HepG2 (cell line): ENCODE data around the gene THADA. TPM values are rescaled to one million over a fixed set of nuclear protein-coding genes. Genes with fewer than 3 reads are reported as not detected.

Experiments
- ATAC-seq: fragments of 200-7000 bp; cut with Tn5 transposase; 3 replicates; pipeline ENCODE4 v1.9.1; 2020; ENCODE audit warnings: mild to moderate bottlenecking, moderate library complexity
- BruUV-seq: library from RNA; stranded (reverse); fragments of 400-500 nt; replicated peaks from 2 replicates; lab custom pipeline; 2021; lab: Mats Ljungman, UMichigan
- CTCF ChIA-PET: fragments of 300-600 bp; formaldehyde crosslinking; extraction: SDS; loops from one replicate; lab custom pipeline; 2021; ENCODE audit warnings: low total read pairs, inconsistent platforms, low intra/inter-chr PET ratio; lab: Yijun Ruan, JAX
- POLR2A ChIA-PET: fragments of 350-600 bp; sonication (Branson Sonifier 250); formaldehyde crosslinking; loops from one replicate; lab custom pipeline; 2020; ENCODE audit warnings: antibody characterized with exemption, inconsistent platforms; lab: Yijun Ruan, JAX
- DNase-seq: peaks from one replicate; pipeline ENCODE4 v3.0.0-alpha.2; 2015; ENCODE audit warnings: low spot score
- FAIRE-seq: peaks from 3 replicates; lab custom pipeline; 2011; peaks lifted over from hg19 to GRCh38; lab: Jason Lieb, UNC
- H2AFZ ChIP-seq: one replicate; pipeline ENCODE4 v1.6.1; 2011; ENCODE audit warnings: low read length, inconsistent platforms
- H3K27ac ChIP-seq: fragments of 300-600 bp; 3 replicates; pipeline ENCODE4 v1.8.0; 2011; ENCODE audit warnings: mixed run types, mild to moderate bottlenecking, mixed read lengths, low read length, inconsistent platforms; ENCODE audit not compliant: insufficient read depth; ENCODE audit errors: extremely low read length
- H3K27me3 ChIP-seq, 2 experiments: fragments of 200-600 bp in 1 of 2; 2 replicates in 1 of 2; 3 replicates in 1 of 2; pipeline versions ENCODE4 v1.6.0 to v1.8.0; 2011; ENCODE audit warnings: low read length in 2 of 2, mild to moderate bottlenecking in 2 of 2, moderate library complexity in 2 of 2, inconsistent platforms in 1 of 2; ENCODE audit not compliant: insufficient read depth in 2 of 2, control insufficient read depth in 1 of 2
- H3K36me3 ChIP-seq, 2 experiments: fragments of 200-600 bp in 1 of 2; replicated peaks in 1 of 2; 2 replicates in 1 of 2; 3 replicates in 1 of 2; pipeline versions ENCODE4 v1.5.1 to v1.8.0; 2011; ENCODE audit warnings: low read length in 2 of 2, inconsistent platforms in 1 of 2; ENCODE audit not compliant: insufficient read depth in 2 of 2, control insufficient read depth in 1 of 2
- H3K4me1 ChIP-seq: 2 replicates; pipeline ENCODE4 v1.5.1; 2012; ENCODE audit warnings: low read length, inconsistent platforms; ENCODE audit not compliant: insufficient read depth
- H3K4me2 ChIP-seq: 2 replicates; pipeline ENCODE4 v1.6.0; 2011; ENCODE audit warnings: low read depth, low read length, inconsistent platforms
- H3K4me3 ChIP-seq, 3 experiments: fragments of 200-600 bp in 1 of 3; sonication (generic), shearing (Covaris generic) in 1 of 3; replicated peaks in 1 of 3; 2 replicates each; pipeline ENCODE4 v1.5.1; 2011 to 2016; ENCODE audit warnings: low read length in 3 of 3, inconsistent platforms in 2 of 3, low read depth in 2 of 3, mild to moderate bottlenecking in 2 of 3, control low read depth in 1 of 3, mixed read lengths in 1 of 3; ENCODE audit not compliant: insufficient read depth in 1 of 3
- H3K79me2 ChIP-seq: one replicate; pipeline ENCODE4 v1.6.1; 2011; ENCODE audit warnings: low read length, inconsistent platforms; ENCODE audit not compliant: insufficient read depth
- H3K9ac ChIP-seq: 2 replicates; pipeline ENCODE4 v1.6.0; 2011; ENCODE audit warnings: mild to moderate bottlenecking, low read depth, low read length, inconsistent platforms; ENCODE audit not compliant: insufficient read depth
- H3K9me3 ChIP-seq: 2 replicates; pipeline ENCODE4 v1.5.1; 2012; ENCODE audit warnings: mild to moderate bottlenecking, low read length
- H4K20me1 ChIP-seq: 2 replicates; pipeline ENCODE4 v1.6.0; 2011; ENCODE audit warnings: inconsistent platforms, mild to moderate bottlenecking, low read length, moderate library complexity; ENCODE audit not compliant: insufficient read depth
- ADNP ChIP-seq: sonication (generic); formaldehyde crosslinking; IDR thresholded peaks from 2 replicates; pipeline ENCODE4 v1.4.0; 2020; ENCODE audit warnings: missing genetic modification reagents
- ESRRA ChIP-seq: sonication (generic); formaldehyde crosslinking; IDR thresholded peaks from 2 replicates; pipeline ENCODE4 v1.5.1; 2020; ENCODE audit warnings: mild to moderate bottlenecking, low read depth, missing genetic modification reagents
- MTERF4 ChIP-seq: sonication (generic); formaldehyde crosslinking; IDR thresholded peaks from 2 replicates; pipeline ENCODE4 v1.8.0; 2023; ENCODE audit warnings: mild to moderate bottlenecking, missing genetic modification reagents
- SAP130 ChIP-seq: IDR thresholded peaks from 2 replicates; pipeline ENCODE4 v1.6.1; 2016; ENCODE audit warnings: low read depth
- ZC3H4 ChIP-seq: sonication (generic); formaldehyde crosslinking; IDR thresholded peaks from 2 replicates; pipeline ENCODE4 v1.4.0; 2020; ENCODE audit warnings: missing genetic modification reagents, borderline replicate concordance
- ZKSCAN1 ChIP-seq: fragments of 150-350 bp; IDR thresholded peaks from 2 replicates; pipeline ENCODE4 v1.6.1; 2014; ENCODE audit warnings: low read length
- ZNF326 ChIP-seq: sonication (generic); formaldehyde crosslinking; IDR thresholded peaks from 2 replicates; pipeline ENCODE4 v1.4.0; 2020; ENCODE audit warnings: missing genetic modification reagents, borderline replicate concordance
- ZNF44 ChIP-seq: sonication (generic); formaldehyde crosslinking; IDR thresholded peaks from 2 replicates; pipeline ENCODE4 v1.5.1; 2020; ENCODE audit warnings: mild to moderate bottlenecking, missing genetic modification reagents
- ZNF530 ChIP-seq: sonication (generic); formaldehyde crosslinking; IDR thresholded peaks from 2 replicates; pipeline ENCODE4 v1.5.0; 2020; ENCODE audit warnings: low read depth, mild to moderate bottlenecking, missing genetic modification reagents
- WGBS: methylation state at CpG from one replicate; pipeline ENCODE4 v1.1.6; 2017; ENCODE audit warnings: low lambda C conversion rate; 5-methylcytosine and 5-hydroxymethylcytosine counted together
- in situ Hi-C: cut with HindIII; loops from 2 replicates; pipeline ENCODE4 v1.10.0; 2017; ENCODE audit warnings: low pct_unique_long_range_greater_than_20kb; ENCODE audit not compliant: extremely low pct_ligation_motif_present
- intact Hi-C: fragments of 100-400 bp; cut with micrococcal nuclease; formaldehyde crosslinking; loops from one replicate; pipeline ENCODE4 v1.10.0; 2022; ENCODE audit not compliant: unreplicated experiment
- polyA plus RNA-seq, 8 experiments: library from polyadenylated mRNA; depleted of rRNA in 3 of 8; stranded (reverse) in 7 of 8; unstranded in 1 of 8; fragments of >200 nt; fragmentation: Illumina TruSeq in 4 of 8; extraction: Trizol in 4 of 8; gene quantifications; 2 replicates each; pipeline versions ENCODE4 v1.2.1 to v1.2.3, GENCODE V29; 2011 to 2016; ENCODE audit warnings: low read depth in 4 of 8, missing spikeins in 1 of 8, mixed read lengths in 1 of 8; ENCODE audit not compliant: insufficient read depth in 1 of 8
- total RNA-seq, 5 experiments: library from RNA; depleted of rRNA; stranded (reverse); fragments of >200 nt; fragmentation: Illumina TruSeq; extraction: Trizol; gene quantifications; 2 replicates each; pipeline ENCODE4 v1.2.3, GENCODE V29; 2016; ENCODE audit warnings: low read depth in 1 of 5
- TF ChIP-seq, protein P1 (sequence below): sonication (generic); formaldehyde crosslinking; IDR thresholded peaks from 2 replicates; pipeline ENCODE4 v1.5.1; 2020; ENCODE audit warnings: mild to moderate bottlenecking, missing genetic modification reagents, moderate library complexity
- TF ChIP-seq, protein P2 (sequence below): sonication (generic); formaldehyde crosslinking; IDR thresholded peaks from 2 replicates; pipeline ENCODE4 v1.8.0; 2022; ENCODE audit warnings: missing genetic modification reagents, mild to moderate bottlenecking, borderline replicate concordance
- TF ChIP-seq, protein P3 (sequence below): sonication (generic); formaldehyde crosslinking; IDR thresholded peaks from 2 replicates; pipeline ENCODE4 v1.8.1; 2023; ENCODE audit warnings: missing genetic modification reagents, mild to moderate bottlenecking, borderline replicate concordance

Gene THADA
- total and polyA plus RNA-seq, 2 of the 13 experiments (the other 11 are each of a cell fraction or from before 2014, with no cell fraction given) = 12.7 to 21.7 TPM

- TF ChIP-seq, protein P1, sequence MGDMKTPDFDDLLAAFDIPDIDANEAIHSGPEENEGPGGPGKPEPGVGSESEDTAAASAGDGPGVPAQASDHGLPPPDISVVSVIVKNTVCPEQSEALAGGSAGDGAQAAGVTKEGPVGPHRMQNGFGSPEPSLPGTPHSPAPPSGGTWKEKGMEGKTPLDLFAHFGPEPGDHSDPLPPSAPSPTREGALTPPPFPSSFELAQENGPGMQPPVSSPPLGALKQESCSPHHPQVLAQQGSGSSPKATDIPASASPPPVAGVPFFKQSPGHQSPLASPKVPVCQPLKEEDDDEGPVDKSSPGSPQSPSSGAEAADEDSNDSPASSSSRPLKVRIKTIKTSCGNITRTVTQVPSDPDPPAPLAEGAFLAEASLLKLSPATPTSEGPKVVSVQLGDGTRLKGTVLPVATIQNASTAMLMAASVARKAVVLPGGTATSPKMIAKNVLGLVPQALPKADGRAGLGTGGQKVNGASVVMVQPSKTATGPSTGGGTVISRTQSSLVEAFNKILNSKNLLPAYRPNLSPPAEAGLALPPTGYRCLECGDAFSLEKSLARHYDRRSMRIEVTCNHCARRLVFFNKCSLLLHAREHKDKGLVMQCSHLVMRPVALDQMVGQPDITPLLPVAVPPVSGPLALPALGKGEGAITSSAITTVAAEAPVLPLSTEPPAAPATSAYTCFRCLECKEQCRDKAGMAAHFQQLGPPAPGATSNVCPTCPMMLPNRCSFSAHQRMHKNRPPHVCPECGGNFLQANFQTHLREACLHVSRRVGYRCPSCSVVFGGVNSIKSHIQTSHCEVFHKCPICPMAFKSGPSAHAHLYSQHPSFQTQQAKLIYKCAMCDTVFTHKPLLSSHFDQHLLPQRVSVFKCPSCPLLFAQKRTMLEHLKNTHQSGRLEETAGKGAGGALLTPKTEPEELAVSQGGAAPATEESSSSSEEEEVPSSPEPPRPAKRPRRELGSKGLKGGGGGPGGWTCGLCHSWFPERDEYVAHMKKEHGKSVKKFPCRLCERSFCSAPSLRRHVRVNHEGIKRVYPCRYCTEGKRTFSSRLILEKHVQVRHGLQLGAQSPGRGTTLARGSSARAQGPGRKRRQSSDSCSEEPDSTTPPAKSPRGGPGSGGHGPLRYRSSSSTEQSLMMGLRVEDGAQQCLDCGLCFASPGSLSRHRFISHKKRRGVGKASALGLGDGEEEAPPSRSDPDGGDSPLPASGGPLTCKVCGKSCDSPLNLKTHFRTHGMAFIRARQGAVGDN (CRISPR knock-in tag) = peak; percentile 50
Measured at GRCh38 chr2:43196768-43197587, 398.9 kb downstream of the THADA start (continued).

DNA sequence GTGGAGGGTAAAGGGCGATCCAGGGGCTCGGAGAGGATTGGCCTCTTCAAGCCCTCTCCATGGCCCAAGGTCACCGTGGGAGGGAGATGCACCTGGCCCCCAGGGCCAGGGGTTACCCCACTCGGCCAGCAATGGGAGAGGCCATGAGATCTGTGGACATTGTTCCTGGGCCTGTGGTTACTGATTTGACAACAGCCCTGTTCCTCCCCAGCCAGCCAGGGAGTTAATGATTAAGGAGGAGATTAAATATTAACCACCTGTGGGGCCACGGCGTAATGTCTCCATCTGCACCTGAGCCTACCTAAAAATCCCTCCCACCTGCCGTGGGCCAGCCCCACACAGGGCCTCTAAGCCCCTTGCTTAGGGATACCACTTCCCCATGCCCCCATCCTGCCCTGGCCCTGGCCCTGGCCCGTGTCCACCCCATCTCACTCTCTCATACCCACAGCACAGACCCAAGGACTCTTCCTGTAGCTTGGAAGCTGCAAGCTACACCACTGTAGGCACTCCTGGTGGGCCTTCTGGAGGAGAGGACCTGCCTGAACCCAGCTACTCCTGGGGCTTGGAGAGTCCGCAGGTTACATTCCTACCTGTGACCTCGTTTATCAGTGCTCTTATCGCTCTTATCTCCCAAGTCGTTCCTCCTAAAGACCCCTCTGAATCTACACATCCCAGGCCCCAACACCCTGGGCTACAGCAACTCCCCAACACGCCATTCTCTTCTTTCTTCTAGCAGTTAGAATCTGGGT, 401.5 kb downstream of the THADA start:
- Histone ChIP-seq H3K27me3 (no peaks in the 10 kb centered on the region), H4K20me1 (no peaks in the 10 kb centered on the region), H3K4me2 (peak overlapping the region; percentile 97), H3K9ac (peak overlapping the region; percentile 84), H3K4me1 (peaks cover 96% of the 10 kb centered on the region), H3K9me3 (no peaks in the 10 kb centered on the region), H3K36me3 (no peaks in the 10 kb centered on the region), H3K4me3 (peak overlapping the region; percentile 49 to 76 (median 64)), H2AFZ (no peak overlapping the region), H3K79me2 (no peaks in the 10 kb centered on the region), H3K27ac (peak overlapping the region; percentile 95)
- DNase-seq (peak; percentile 98), ATAC-seq (peak; percentile 87), FAIRE-seq (peak; percentile 97)
- WGBS = 1% methylated on average over 13 of the region's 13 CpGs
- intact Hi-C loops (loop anchor here (1.0 to 2.0 kb wide), 4 partner anchors 10 to 220 kb away; no protein-coding TSS in a partner anchor), in situ Hi-C loops (no loop called here)
- CTCF ChIA-PET = no interaction called here
- TSS peak; percentile 90 for BruUV-seq
- POLR2A ChIA-PET = interaction anchor here (0.8 to 10.9 kb wide), 16 partner anchors 9 to 268 kb away, joined by 3 to 324 read pairs (median 12); partner anchors contain the start of gene ZFP36L2
- TF ChIP-seq ZNF44 (CRISPR knock-in tag) = no peak; the same call in 1 of the 2 replicates
- no peak for TF ChIP-seq ZNF530 (CRISPR knock-in tag)
- TF ChIP-seq ZKSCAN1 = no peak
- TF ChIP-seq MTERF4 (CRISPR knock-in tag) = no peak
- TF ChIP-seq ZNF326 (CRISPR knock-in tag) = no peak
- TF ChIP-seq, protein P2, sequence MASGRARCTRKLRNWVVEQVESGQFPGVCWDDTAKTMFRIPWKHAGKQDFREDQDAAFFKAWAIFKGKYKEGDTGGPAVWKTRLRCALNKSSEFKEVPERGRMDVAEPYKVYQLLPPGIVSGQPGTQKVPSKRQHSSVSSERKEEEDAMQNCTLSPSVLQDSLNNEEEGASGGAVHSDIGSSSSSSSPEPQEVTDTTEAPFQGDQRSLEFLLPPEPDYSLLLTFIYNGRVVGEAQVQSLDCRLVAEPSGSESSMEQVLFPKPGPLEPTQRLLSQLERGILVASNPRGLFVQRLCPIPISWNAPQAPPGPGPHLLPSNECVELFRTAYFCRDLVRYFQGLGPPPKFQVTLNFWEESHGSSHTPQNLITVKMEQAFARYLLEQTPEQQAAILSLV = peak; percentile 93
- TF ChIP-seq ESRRA (CRISPR knock-in tag) = peak; percentile 99
- TF ChIP-seq, protein P3, sequence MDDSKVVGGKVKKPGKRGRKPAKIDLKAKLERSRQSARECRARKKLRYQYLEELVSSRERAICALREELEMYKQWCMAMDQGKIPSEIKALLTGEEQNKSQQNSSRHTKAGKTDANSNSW (CRISPR knock-in tag) = no peak
- TF ChIP-seq ZC3H4 (CRISPR knock-in tag) = peak; percentile 14; the same call in 1 of the 2 replicates
- TF ChIP-seq ADNP (CRISPR knock-in tag) = no peak
- peak; percentile 90 for TF ChIP-seq SAP130 (CRISPR knock-in tag)
